Small intestine (tissue), 7 donors: ENCODE results near the gene PPP1R3E. TPM values are rescaled to one million over a fixed set of nuclear protein-coding genes. Genes with fewer than 3 reads are reported as not detected.
"Not testable (repeated sequence)": the region's sequence is repeated elsewhere in the genome, so short reads cannot be mapped to it uniquely, and the experiment has no call there.

Experiments used
- DNase-seq, 2 donors: peaks; one replicate each; pipeline versions ENCODE4 v3.0.0 to v3.0.0-alpha.2; 2013
- FAIRE-seq: peaks from 2 replicates; lab custom pipeline; 2012; peaks lifted over from hg19 to GRCh38; lab: Jason Lieb, UNC
- H3K27ac ChIP-seq, 3 donors: one replicate each; pipeline ENCODE4 v1.5.1; 2013; ENCODE audit warnings: low read length in 2 of 3, mild to moderate bottlenecking in 2 of 3, control low read depth in 1 of 3, inconsistent platforms in 1 of 3, low read depth in 1 of 3, moderate library complexity in 1 of 3
- H3K27me3 ChIP-seq, 3 donors: one replicate each; pipeline ENCODE4 v1.6.1; 2013; ENCODE audit warnings: low read length in 3 of 3, inconsistent platforms in 1 of 3; ENCODE audit not compliant: control insufficient read depth in 3 of 3, insufficient read depth in 3 of 3
- H3K36me3 ChIP-seq, 3 donors: one replicate each; pipeline ENCODE4 v1.6.1; 2013; ENCODE audit warnings: low read length in 3 of 3, inconsistent platforms in 1 of 3, low read depth in 1 of 3, mild to moderate bottlenecking in 1 of 3, moderate library complexity in 1 of 3; ENCODE audit not compliant: control insufficient read depth in 3 of 3, insufficient read depth in 2 of 3
- H3K4me1 ChIP-seq, 3 donors: one replicate each; pipeline ENCODE4 v1.6.1; 2013; ENCODE audit warnings: low read length in 2 of 3, inconsistent platforms in 1 of 3, low read depth in 1 of 3, mild to moderate bottlenecking in 1 of 3, moderate library complexity in 1 of 3; ENCODE audit not compliant: control insufficient read depth in 3 of 3, insufficient read depth in 2 of 3
- H3K4me3 ChIP-seq, 3 donors: one replicate each; pipeline ENCODE4 v1.5.1; 2013; ENCODE audit warnings: low read length in 3 of 3, control low read depth in 1 of 3, inconsistent platforms in 1 of 3, low read depth in 1 of 3, mild to moderate bottlenecking in 1 of 3, moderate library complexity in 1 of 3
- H3K9me3 ChIP-seq, 2 donors: one replicate each; pipeline ENCODE4 v1.6.1; 2013; ENCODE audit warnings: low read depth in 1 of 2, low read length in 1 of 2; ENCODE audit not compliant: control insufficient read depth in 2 of 2, insufficient read depth in 1 of 2
- WGBS, 3 donors: extraction: QIAGEN DNeasy Blood & Tissue Kit; methylation state at CpG; one replicate each; pipeline ENCODE4 v1.1.7; 2013; 5-methylcytosine and 5-hydroxymethylcytosine counted together
- polyA plus RNA-seq, 4 donors: library from polyadenylated mRNA; stranded (reverse) in 3 of 4; unstranded in 1 of 4; fragments of 200-250 nt in 3 of 4; fragments of 120-200 nt in 1 of 4; gene quantifications; one replicate each; pipeline versions ENCODE4 v1.2.1 to v1.2.3, GENCODE V29; 2013
- donor health status: healthy with polysubstance abuse.
- donor health status: control.
- donor health status: control.
- donor health status: Bipolar disorder and iron deficiency.
- donor health status: healthy.

The PPP1R3E gene
- polyA plus RNA-seq, 4 donors: 6.7 to 27.0 (median 14.5) TPM

DNA sequence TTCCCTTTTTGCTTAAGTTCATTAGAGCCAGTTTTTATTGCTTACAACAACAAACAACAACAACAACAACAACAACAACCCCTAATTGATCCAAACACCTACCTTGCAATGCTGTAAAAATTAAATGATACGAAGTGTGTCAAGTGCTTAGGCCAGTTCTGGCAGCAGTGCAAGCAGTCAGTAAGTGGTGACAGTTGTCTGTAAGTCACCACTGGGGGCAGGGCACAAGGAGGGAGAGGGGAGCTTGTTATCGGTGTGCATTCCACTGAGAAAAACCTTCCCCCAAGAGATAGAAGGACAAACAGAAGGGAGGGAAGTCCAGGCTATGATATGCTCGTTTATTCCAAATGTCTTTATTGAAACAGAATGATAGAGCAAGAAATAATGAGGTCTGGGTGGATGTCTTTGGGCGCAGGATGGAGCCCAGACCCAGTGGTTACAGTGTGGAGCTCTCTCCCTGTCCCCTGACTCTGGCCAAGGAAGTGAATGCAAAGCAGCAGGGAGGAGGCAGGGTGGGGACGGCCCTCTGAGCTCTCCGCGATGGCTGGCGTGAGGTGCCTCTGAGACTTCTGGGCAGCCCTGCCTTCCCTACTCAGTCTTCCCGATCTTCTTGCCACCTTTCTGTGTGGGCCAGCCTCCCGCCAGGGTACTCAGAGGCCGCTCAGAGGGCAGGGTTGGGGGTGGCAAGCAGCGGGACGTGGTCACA, 43.5 kb upstream of the PPP1R3E start:
- Histone ChIP-seq H3K4me1 (no peaks in the 10 kb centered on the region), H3K27ac (no peak overlapping the region), H3K36me3 (peaks cover 0 to 21% (median 0%) of the 10 kb centered on the region in 3 donors), H3K9me3 (no peaks in the 10 kb centered on the region), H3K27me3 (peaks cover 0 to 8% (median 0%) of the 10 kb centered on the region in 3 donors), H3K4me3 (no peak overlapping the region)
- DNase-seq (no peak), FAIRE-seq (no peak)
- 77 to 82% (median 81%) methylated on average over 13 of the region's 13 CpGs for WGBS, 3 donors

DNA sequence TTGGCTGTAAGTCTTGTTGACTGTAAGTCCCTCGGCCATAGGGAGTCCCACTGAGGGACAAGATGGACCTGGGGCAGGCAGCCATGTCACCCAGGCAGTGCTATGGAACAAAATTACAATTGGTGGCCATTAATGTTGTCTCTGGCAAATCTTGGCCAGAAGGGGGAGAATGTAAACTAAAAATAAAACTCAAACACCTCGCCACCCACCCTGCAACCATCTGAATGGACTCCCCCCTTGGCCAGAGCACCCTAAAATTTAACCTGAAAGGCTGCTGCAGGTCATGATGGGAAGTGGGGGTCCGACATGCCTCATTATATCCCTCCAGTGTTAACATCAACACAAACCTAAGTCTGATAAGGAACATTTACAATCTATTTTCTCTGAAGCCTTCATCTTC, 41.8 kb upstream of the PPP1R3E start:
- H3K9me3 ChIP-seq: peaks cover 0 to 3% of the 10 kb centered on the region in 2 donors
- FAIRE-seq: no peak
- H3K4me1 ChIP-seq: no peaks in the 10 kb centered on the region
- no peak for DNase-seq
- H3K27ac ChIP-seq: no peak overlapping the region
- peaks cover 0 to 3% (median 0%) of the 10 kb centered on the region in 3 donors for H3K27me3 ChIP-seq
- peaks cover 0 to 21% (median 0%) of the 10 kb centered on the region in 3 donors for H3K36me3 ChIP-seq
- H3K4me3 ChIP-seq: no peak overlapping the region
- 53 to 57% (median 53%) methylated on average over 3 of the region's 3 CpGs for WGBS, 3 donors

DNA sequence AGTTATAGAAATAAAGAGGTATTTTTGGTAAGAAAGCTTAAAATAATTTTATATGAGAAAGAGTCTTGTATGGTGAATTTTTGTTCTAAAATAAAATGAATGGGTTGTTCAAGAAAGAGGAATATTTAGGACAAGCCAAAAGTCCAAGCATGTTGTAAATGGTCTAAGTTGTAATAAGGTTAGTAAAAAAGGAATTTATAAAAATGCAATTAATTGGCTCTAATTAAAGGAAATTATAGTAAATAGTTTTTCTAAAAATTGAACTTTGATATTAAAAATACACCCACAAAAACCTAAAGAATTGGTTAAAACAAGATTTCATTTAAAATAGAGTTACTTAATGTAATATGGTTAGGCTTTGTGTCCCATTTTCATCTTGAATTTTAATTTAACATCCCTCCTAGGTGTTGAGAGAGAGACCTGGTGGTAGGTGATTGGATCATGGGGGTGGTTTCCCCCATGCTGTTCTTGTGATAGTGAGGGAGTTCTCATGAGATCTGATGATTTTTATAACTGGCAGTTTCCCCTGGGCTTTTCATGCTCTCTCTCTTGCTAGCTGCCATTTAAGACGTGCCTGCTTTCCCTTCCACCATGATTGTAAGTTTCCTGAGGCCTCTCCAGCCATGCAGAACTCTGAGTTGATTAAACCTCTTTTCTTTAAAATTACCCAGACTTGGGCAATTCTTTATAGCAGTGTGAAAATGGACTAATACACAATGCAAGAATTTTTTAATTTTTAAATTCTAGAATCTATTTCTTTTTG, 37.0 kb upstream of the PPP1R3E start:
- WGBS, 3 donors: 84 to 92% (median 87%) methylated on average over 1 of the region's 1 CpG
- peaks cover 0 to 6% of the 10 kb centered on the region in 2 donors for H3K9me3 ChIP-seq
- no peak overlapping the region for H3K4me3 ChIP-seq
- H3K4me1 ChIP-seq: no peaks in the 10 kb centered on the region
- FAIRE-seq: no peak
- no peaks in the 10 kb centered on the region for H3K36me3 ChIP-seq
- no peak overlapping the region for H3K27ac ChIP-seq
- no peak for DNase-seq
- peaks cover 0 to 7% (median 0%) of the 10 kb centered on the region in 3 donors for H3K27me3 ChIP-seq

DNA sequence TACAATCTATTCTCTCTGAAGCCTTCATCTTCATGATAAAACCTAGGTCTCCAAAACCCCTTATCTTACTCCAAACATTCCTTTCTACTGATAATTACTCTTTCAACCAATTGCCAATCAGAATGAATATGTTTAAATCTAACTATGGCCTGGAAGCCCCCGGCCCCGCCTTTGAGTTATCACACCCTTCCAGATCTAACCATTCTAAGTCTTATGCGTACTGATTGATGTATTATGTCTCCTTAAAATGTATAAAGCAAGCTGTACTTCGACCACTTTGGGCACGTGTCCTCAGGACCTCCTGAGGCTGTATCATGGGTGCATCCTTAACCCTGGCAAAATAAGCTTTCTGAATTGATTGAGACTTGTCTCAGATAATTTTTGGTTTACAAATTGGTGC, 33.0 kb upstream of the PPP1R3E start:
- Histone ChIP-seq H3K36me3 (no peaks in the 10 kb centered on the region), H3K4me1 (no peaks in the 10 kb centered on the region), H3K9me3 (peaks cover 0 to 6% of the 10 kb centered on the region in 2 donors), H3K4me3 (no peak overlapping the region), H3K27ac (no peak overlapping the region), H3K27me3 (peaks cover 0 to 6% (median 0%) of the 10 kb centered on the region in 3 donors)
- FAIRE-seq (no peak), DNase-seq (no peak)
- WGBS, 3 donors: 82 to 84% (median 83%) methylated on average over 5 of the region's 5 CpGs

DNA sequence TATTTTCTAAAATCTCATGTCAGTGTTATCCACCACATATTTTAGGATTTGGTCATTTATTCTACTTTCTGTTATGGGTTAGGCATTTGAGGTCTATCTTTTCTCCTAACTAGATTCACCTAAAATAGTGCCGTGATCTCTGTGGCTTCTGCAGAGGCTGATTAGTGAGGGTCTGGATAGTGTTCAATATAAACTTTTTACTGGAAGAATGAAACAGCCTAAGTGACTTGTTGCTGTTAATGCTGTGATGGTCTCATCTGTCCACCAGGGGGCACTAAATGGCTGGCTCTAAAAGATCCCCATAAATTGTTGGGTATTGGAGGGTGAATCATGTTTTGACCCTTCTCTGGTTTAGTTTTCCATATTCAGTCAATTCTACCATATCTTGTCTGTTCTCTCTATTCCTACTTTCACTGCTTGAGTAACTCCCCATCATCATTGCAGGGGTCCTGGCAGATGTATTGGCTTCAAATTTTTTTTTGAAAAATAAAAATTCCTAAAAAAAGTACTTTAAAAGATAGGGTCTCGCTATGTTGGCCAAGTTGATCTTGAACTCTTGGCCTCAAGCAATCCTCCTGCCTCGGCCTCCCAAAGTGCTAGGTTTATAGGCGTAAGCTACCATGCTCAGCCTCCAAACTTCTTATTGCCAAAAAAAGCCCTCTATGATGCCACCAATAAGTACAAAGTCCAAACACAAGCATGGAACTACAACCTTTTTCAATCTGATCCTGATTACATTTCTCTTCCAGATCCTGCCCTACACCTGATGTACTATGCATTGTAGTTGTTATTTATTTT, 25.5 kb upstream of the PPP1R3E start:
- FAIRE-seq: no peak

DNA sequence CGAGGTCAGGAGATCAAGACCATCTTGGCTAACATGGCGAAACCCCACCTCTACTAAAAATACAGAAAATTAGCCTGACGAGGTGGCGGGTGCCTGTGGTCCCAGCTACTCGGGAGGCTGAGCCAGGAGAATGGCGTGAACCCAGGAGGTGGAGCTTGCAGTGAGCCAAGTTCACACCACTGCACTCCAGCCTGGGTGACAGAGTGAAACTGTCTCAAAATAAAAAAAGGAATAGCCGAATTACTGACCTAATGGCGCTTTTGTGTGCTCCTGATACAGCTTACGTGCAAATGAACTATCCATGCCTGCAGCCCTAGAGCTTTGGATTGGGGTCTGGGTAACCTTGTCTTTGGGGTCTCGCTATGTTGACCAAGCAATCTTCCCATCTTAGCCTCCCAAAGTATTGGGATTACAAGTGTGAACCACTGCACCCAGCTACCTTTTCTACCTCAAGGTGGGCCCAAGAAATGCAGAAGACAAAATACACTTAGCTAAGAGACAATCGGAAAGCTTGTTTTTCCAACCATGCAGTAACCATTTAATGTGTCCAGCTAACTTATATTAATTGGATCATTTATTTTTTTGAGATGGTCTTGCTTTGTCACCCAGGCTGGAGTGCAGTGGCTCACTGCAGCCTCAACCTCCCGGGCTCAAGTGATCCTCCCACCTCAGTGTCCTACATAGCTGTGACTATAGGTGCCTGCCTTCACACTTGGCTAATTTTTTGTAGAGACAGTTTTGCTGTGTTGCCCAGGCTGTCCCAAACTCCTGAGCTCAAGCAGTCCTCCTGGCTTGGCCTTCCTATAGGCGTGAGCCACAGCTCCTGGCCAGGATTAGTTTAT, 24.1 kb upstream of the PPP1R3E start:
- Histone ChIP-seq H3K36me3 (peaks cover 14 to 22% (median 16%) of the 10 kb centered on the region in 3 donors), H3K27ac (no peak overlapping the region), H3K4me3 (no peak overlapping the region), H3K9me3 (no peaks in the 10 kb centered on the region), H3K27me3 (no peaks in the 10 kb centered on the region), H3K4me1 (peaks cover 2 to 7% (median 3%) of the 10 kb centered on the region in 3 donors)
- DNase-seq (no peak), FAIRE-seq (no peak)
- WGBS, 3 donors: 78 to 80% (median 79%) methylated on average over 13 of the region's 13 CpGs

More for the DNA sequence above, 25.5 kb upstream of the PPP1R3E start:
- WGBS, 3 donors: 27 to 45% (median 36%) methylated on average over 4 of the region's 4 CpGs
- Histone ChIP-seq H3K36me3 (peaks cover 11 to 19% (median 14%) of the 10 kb centered on the region in 3 donors), H3K4me1 (peaks cover 0 to 2% (median 0%) of the 10 kb centered on the region in 3 donors), H3K9me3 (no peaks in the 10 kb centered on the region), H3K4me3 (no peak overlapping the region), H3K27ac (no peak overlapping the region), H3K27me3 (no peaks in the 10 kb centered on the region)
- DNase-seq: peak; percentile 80 to 83

DNA sequence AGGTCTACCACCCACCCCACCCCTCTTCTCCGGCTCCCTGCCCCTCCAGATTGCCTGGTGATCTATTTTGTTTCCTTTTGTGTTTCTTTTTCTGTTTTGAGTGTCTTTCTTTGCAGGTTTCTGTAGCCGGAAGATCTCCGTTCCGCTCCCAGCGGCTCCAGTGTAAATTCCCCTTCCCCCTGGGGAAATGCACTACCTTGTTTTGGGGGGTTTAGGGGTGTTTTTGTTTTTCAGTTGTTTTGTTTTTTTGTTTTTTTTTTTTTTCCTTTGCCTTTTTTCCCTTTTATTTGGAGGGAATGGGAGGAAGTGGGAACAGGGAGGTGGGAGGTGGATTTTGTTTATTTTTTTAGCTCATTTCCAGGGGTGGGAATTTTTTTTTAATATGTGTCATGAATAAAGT, 23.1 kb upstream of the PPP1R3E start:
- H3K36me3 ChIP-seq: peaks cover 14 to 22% (median 16%) of the 10 kb centered on the region in 3 donors
- not testable (repeated sequence) for H3K4me3 ChIP-seq, H3K27ac ChIP-seq, H3K9me3 ChIP-seq, H3K4me1 ChIP-seq, H3K27me3 ChIP-seq, DNase-seq, FAIRE-seq
- 89 to 94% (median 92%) methylated on average over 5 of the region's 5 CpGs for WGBS, 3 donors
